Right kidney (tissue), 9 donors: Measurements from ENCODE around the gene TAF11L10.
"Not testable (repeated sequence)": the region's sequence is repeated elsewhere in the genome, so short reads cannot be mapped to it uniquely, and the experiment has no call there.

Experiments used
- DNase-seq: peaks from one replicate; pipeline ENCODE4 v3.0.0-alpha.2; 2016
- long read RNA-seq, 8 donors: transcript quantifications; one replicate each; lab custom pipeline, GENCODE V29; 2026

TAF11L10 gene
- long read RNA-seq, donor 1 = 0 reads
- long read RNA-seq, donor 2 = 0 reads
- long read RNA-seq, donor 3 = 0 reads
- long read RNA-seq, donor 4 = 0 reads
- long read RNA-seq, donor 5 = 0 reads
- long read RNA-seq, donor 6 = 0 reads
- long read RNA-seq, donor 7 = 0 reads
- long read RNA-seq, donor 8 = 0 reads

DNA sequence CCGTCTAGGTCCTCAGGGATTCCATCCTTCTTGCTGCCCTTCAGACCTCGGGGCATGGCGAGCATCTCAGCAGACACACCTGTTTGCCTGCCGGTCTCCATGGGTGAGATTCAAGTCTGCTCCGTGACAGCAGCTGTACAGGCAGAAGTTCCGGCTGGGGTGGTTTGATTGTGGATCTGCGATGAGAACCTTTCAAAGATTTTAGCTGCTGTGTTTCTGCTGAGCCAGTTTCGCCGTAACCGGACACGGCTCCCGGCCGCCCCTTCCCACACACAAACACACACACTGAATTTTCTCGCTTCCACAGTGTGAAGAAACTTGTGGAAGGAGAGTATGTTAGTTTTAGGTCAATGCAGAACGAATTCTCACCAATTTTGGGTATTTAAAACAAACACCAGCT lies at the start of gene TAF11L10:
TSS of gene TAF11L10 (minus strand) at position 101 of the 400 bp plus-strand sequence.
- not testable (repeated sequence) for DNase-seq

- no peak for DNase-seq
These were observed 36.5 kb upstream of the TAF11L10 start, which contains the start of gene TAF11L14 for GRCh38 chr5:17634160-17634559. Gene TAF11L14 (plus strand): TSS chr5:17634460.

- DNase-seq = not testable (repeated sequence)
These were observed 34.2 kb upstream of the TAF11L10 start, which contains the start of gene TAF11L13 for GRCh38 chr5:17631788-17632187. Gene TAF11L13 (plus strand): TSS chr5:17632088.

GRCh38 chr5:17625686-17626085 lies 28.1 kb upstream of the TAF11L10 start:
- no peak for DNase-seq

DNA sequence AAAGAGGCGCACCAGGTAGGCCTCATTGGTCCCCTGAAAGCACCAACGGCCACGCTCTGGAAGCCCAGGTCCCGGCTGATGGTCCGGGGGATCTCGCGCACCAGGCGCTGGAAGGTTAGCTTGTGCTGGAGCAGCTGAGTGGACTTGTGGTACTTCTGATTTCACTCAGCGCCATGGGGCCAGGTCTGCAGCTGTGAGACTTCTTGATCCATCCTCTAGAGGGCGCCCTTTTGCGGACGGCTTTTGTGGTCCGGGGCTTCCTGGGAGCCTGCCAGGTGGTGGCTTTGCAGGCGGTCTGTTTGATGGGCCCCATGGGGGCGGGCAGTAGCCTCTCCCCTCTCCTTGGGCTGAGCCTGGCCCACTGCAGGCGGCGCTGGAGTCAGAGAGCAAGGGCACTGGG lies 23.0 kb upstream of the TAF11L10 start:
- no peak for DNase-seq

GRCh38 chr5:17619354-17619753 lies 21.7 kb upstream of the TAF11L10 start:
- no peak for DNase-seq

- DNase-seq = no peak
These were observed 17.4 kb upstream of the TAF11L10 start for GRCh38 chr5:17614872-17615605.

DNA sequence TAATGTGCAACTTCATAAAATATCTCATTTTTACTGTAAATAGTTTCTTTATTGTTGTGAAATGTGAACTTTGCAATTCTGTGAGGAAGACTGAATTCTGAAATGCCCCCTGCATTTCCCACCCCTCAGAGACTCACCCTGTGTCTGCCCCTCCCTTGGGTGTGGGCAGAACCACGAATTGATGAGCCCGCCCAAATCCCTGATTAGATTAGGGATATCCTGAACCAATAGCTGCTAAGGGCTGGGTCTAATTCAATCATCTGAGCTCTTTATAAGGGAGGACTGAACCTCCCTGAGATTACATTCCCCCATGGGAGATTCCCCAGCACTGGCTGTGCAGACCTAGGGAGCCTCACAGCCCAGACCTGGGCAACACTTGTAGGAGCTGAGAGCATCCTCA lies 12.5 kb upstream of the TAF11L10 start, which contains the start of gene TAF11L12:
TSS of gene TAF11L12 (plus strand) at position 301 of the 400 bp plus-strand sequence.
- not testable (repeated sequence) for DNase-seq

- DNase-seq = not testable (repeated sequence)
These were observed 9.8 kb upstream of the TAF11L10 start for GRCh38 chr5:17607461-17607860.

- DNase-seq = no peak
These were observed 7.3 kb upstream of the TAF11L10 start for GRCh38 chr5:17604951-17605350.

DNA sequence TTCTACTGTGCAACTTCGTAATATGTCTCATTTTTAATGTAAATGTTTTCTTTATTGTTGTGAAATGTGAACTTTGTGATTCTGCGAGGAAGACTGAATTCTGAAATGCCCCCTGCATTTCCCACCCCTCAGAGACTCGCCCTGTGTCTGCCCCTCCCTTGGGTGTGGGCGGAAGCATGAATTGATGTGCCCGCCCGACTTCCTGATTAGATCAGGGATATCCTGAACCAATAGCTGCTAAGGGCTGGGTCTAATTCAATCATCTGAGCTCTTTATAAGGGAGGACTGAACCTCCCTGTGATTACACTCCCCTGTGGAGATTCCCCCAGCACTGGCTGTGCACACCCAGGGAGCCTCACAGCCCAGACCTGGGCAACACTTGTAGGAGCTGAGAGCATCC lies 6.3 kb upstream of the TAF11L10 start, which contains the start of gene TAF11L11:
TSS of gene TAF11L11 (plus strand) at position 304 of the 400 bp plus-strand sequence.
- DNase-seq = not testable (repeated sequence)

- DNase-seq = not testable (repeated sequence)
These were observed 3.4 kb downstream of the TAF11L10 start, which contains the start of gene TAF11L9 for GRCh38 chr5:17594255-17594654. Gene TAF11L9 (minus strand): TSS chr5:17594394.

DNA sequence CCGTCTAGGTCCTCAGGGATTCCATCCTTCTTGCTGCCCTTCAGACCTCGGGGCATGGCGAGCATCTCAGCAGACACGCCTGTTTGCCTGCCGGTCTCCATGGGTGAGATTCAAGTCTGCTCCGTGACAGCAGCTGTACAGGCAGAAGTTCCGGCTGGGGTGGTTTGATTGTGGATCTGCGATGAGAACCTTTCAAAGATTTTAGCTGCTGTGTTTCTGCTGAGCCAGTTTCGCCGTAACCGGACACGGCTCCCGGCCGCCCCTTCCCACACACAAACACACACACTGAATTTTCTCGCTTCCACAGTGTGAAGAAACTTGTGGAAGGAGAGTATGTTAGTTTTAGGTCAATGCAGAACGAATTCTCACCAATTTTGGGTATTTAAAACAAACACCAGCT lies 6.8 kb downstream of the TAF11L10 start, which contains the start of gene TAF11L8:
TSS of gene TAF11L8 (minus strand) at position 101 of the 400 bp plus-strand sequence.
- DNase-seq = not testable (repeated sequence)

- not testable (repeated sequence) for DNase-seq
These were observed 12.0 kb downstream of the TAF11L10 start, which contains the start of gene TAF11L7 for GRCh38 chr5:17585658-17586057. Gene TAF11L7 (minus strand): TSS chr5:17585758.
